Measurements from ENCODE around the gene ADM. TPM values are rescaled to one million over a fixed set of nuclear protein-coding genes. Genes with fewer than 3 reads are reported as not detected.

The ADM gene
- total RNA-seq, 1 experiment from 2014 or later, result 82.5 TPM

GRCh38 chr11:10328314-10329098, 23.6 kb downstream of the ADM start:
- CTCF ChIA-PET, result interaction anchor here (0.5 to 1.5 kb wide), 3 partner anchors 19 to 125 kb away, joined by 3 to 4 read pairs (median 3); no protein-coding TSS in a partner anchor
- Histone ChIP-seq H3K4me1 (ENCODE audit: insufficient read depth, low read length) (peaks cover 56% of the 10 kb centered on the region), H3K27me3 (ENCODE audit: low read length) (no peaks in the 10 kb centered on the region), H2AFZ (ENCODE audit: low read length) (no peak overlapping the region), H3K36me3 (ENCODE audit: low read depth, low read length) (no peaks in the 10 kb centered on the region), H3K9ac (ENCODE audit: low read length) (peak overlapping the region; percentile 2; the same call in 1 of the 2 replicates), H3K9me2 (replicated peaks; ENCODE audit: low read length) (no peaks in the 10 kb centered on the region), H3K4me2 (ENCODE audit: low read length) (peak overlapping the region; percentile 40; the same call in 1 of the 2 replicates), H3K27ac (ENCODE audit: low read length) (peak overlapping the region; percentile 56), H3F3A (ENCODE audit: low read length, unreplicated experiment) (peaks cover 3% of the 10 kb centered on the region), H3K4me3 (ENCODE audit: low read length) (no peak overlapping the region), H3K79me2 (ENCODE audit: low read length) (no peaks in the 10 kb centered on the region), H4K20me1 (ENCODE audit: low read length) (no peaks in the 10 kb centered on the region), H3K9me3 (ENCODE audit: low read length) (no peaks in the 10 kb centered on the region)
- POLR2A ChIA-PET (ENCODE audit: unreplicated experiment), result no interaction called here
- ATAC-seq (peak; percentile 27), DNase-seq (peak; percentile 37)
- intact Hi-C loops (cut with micrococcal nuclease), result no loop called here
- TF ChIP-seq, protein P1, sequence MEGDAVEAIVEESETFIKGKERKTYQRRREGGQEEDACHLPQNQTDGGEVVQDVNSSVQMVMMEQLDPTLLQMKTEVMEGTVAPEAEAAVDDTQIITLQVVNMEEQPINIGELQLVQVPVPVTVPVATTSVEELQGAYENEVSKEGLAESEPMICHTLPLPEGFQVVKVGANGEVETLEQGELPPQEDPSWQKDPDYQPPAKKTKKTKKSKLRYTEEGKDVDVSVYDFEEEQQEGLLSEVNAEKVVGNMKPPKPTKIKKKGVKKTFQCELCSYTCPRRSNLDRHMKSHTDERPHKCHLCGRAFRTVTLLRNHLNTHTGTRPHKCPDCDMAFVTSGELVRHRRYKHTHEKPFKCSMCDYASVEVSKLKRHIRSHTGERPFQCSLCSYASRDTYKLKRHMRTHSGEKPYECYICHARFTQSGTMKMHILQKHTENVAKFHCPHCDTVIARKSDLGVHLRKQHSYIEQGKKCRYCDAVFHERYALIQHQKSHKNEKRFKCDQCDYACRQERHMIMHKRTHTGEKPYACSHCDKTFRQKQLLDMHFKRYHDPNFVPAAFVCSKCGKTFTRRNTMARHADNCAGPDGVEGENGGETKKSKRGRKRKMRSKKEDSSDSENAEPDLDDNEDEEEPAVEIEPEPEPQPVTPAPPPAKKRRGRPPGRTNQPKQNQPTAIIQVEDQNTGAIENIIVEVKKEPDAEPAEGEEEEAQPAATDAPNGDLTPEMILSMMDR (conservative IDR thresholded peaks at IDR 0.05; ENCODE audit: low read depth, low read length), result no peak
- TF ChIP-seq EZH2 (IDR thresholded peaks at IDR 0.05; ENCODE audit: low read length, unreplicated experiment), result no peak
- TF ChIP-seq EZH2phosphoT487 (IDR thresholded peaks at IDR 0.05; ENCODE audit: borderline replicate concordance, low read length), result no peak
- BruUV-seq (replicated peaks), result no TSS peak

GRCh38 chr11:10329356-10329755, 24.5 kb downstream of the ADM start:
- Histone ChIP-seq H3K9me3 (ENCODE audit: low read length) (no peaks in the 10 kb centered on the region), H3K4me1 (ENCODE audit: insufficient read depth, low read length) (peaks cover 49% of the 10 kb centered on the region), H3K79me2 (ENCODE audit: low read length) (no peaks in the 10 kb centered on the region), H3K4me3 (ENCODE audit: low read length) (no peak overlapping the region), H3K9ac (ENCODE audit: low read length) (peak overlapping the region; percentile 42; the same call in 1 of the 2 replicates), H3K4me2 (ENCODE audit: low read length) (0 out of 2 replicates have a peak overlapping the region, but pooled peaks have one; percentile 40), H3F3A (ENCODE audit: low read length, unreplicated experiment) (peaks cover 3% of the 10 kb centered on the region), H3K27ac (ENCODE audit: low read length) (peak overlapping the region; percentile 84), H4K20me1 (ENCODE audit: low read length) (no peaks in the 10 kb centered on the region), H3K27me3 (ENCODE audit: low read length) (no peaks in the 10 kb centered on the region), H2AFZ (ENCODE audit: low read length) (no peak overlapping the region), H3K36me3 (ENCODE audit: low read depth, low read length) (no peaks in the 10 kb centered on the region), H3K9me2 (replicated peaks; ENCODE audit: low read length) (no peaks in the 10 kb centered on the region)
- no peak for TF ChIP-seq EZH2 (IDR thresholded peaks at IDR 0.05; ENCODE audit: low read length, unreplicated experiment)
- BruUV-seq (replicated peaks), result no TSS peak
- ATAC-seq (no peak), DNase-seq (no peak)
- intact Hi-C loops (cut with micrococcal nuclease), result no loop called here
- ChIA-PET POLR2A (ENCODE audit: unreplicated experiment) (interaction anchor here (0.6 to 0.7 kb wide), 2 partner anchors 125 to 127 kb away, joined by 4 to 7 read pairs; no protein-coding TSS in a partner anchor), CTCF (interaction anchor here (0.6 kb wide), 1 partner anchor 716 kb away, joined by 3 read pairs; no protein-coding TSS in a partner anchor)

- peak; percentile 91 for DNase-seq
These were observed 25.1 kb downstream of the ADM start for GRCh38 chr11:10329935-10330334.

More at GRCh38 chr11:10329935-10330334, 25.1 kb downstream of the ADM start:
- Histone ChIP-seq H3K9me2 (replicated peaks; ENCODE audit: low read length) (no peaks in the 10 kb centered on the region), H3K4me1 (ENCODE audit: insufficient read depth, low read length) (peaks cover 49% of the 10 kb centered on the region), H3F3A (ENCODE audit: low read length, unreplicated experiment) (peaks cover 3% of the 10 kb centered on the region), H3K27me3 (ENCODE audit: low read length) (no peaks in the 10 kb centered on the region), H3K4me2 (ENCODE audit: low read length) (peak overlapping the region; percentile 57), H3K79me2 (ENCODE audit: low read length) (no peaks in the 10 kb centered on the region), H3K27ac (ENCODE audit: low read length) (peak overlapping the region; percentile 84), H3K36me3 (ENCODE audit: low read depth, low read length) (no peaks in the 10 kb centered on the region), H4K20me1 (ENCODE audit: low read length) (no peaks in the 10 kb centered on the region), H3K4me3 (ENCODE audit: low read length) (no peak overlapping the region), H2AFZ (ENCODE audit: low read length) (no peak overlapping the region), H3K9ac (ENCODE audit: low read length) (peak overlapping the region; percentile 42; the same call in 1 of the 2 replicates), H3K9me3 (ENCODE audit: low read length) (no peaks in the 10 kb centered on the region)
- CTCF ChIA-PET, result no interaction called here
- POLR2A ChIA-PET (ENCODE audit: unreplicated experiment), result interaction anchor here (0.7 kb wide), 1 partner anchor 125 kb away, joined by 4 read pairs; no protein-coding TSS in a partner anchor
- TF ChIP-seq, protein P1 (conservative IDR thresholded peaks at IDR 0.05; ENCODE audit: low read depth, low read length), result no peak
- no peak for TF ChIP-seq EZH2 (IDR thresholded peaks at IDR 0.05; ENCODE audit: low read length, unreplicated experiment)
- BruUV-seq (replicated peaks), result no TSS peak
- ATAC-seq, result peak; percentile 55
- intact Hi-C loops (cut with micrococcal nuclease), result loop anchor here (2.0 kb wide), 1 partner anchor 77 kb away; no protein-coding TSS in a partner anchor
